H1 (cell line): ENCODE results near the gene HAGH. TPM values are rescaled to one million over a fixed set of nuclear protein-coding genes. Genes with fewer than 3 reads are reported as not detected.

ENCODE experiments used
- ATF2 ChIP-seq: IDR thresholded peaks from 2 replicates; pipeline ENCODE4 v1.6.1; 2012; ENCODE audit warnings: low read length, inconsistent platforms
- BACH1 ChIP-seq: IDR thresholded peaks from 2 replicates; pipeline ENCODE4 v1.6.1; 2012; ENCODE audit warnings: low read length, improper control_type of control experiment
- CHD1 ChIP-seq: IDR thresholded peaks from 2 replicates; pipeline ENCODE4 v1.6.1; 2012; ENCODE audit warnings: low read depth, low read length, improper control_type of control experiment
- CHD2 ChIP-seq: IDR thresholded peaks from 2 replicates; pipeline ENCODE4 v1.6.1; 2012; ENCODE audit warnings: low read length, improper control_type of control experiment
- RNF2 ChIP-seq: fragments of 200-900, 300-1000 bp; sonication (generic); IDR thresholded peaks from 2 replicates; pipeline ENCODE4 v1.7.1; 2016; ENCODE audit warnings: borderline replicate concordance, low read depth, mild to moderate bottlenecking, antibody characterized with exemption, low read length; ENCODE audit not compliant: poor library complexity, severe bottlenecking; ENCODE audit errors: missing control alignments
- SP4 ChIP-seq: IDR thresholded peaks from 2 replicates; pipeline ENCODE4 v1.6.1; 2012; ENCODE audit warnings: low read length, inconsistent platforms
- TAF7 ChIP-seq: optimal IDR thresholded peaks from 2 replicates; pipeline ENCODE3; 2011; ENCODE audit warnings: low read depth, mild to moderate bottlenecking, inconsistent platforms, low read length, moderate library complexity, borderline replicate concordance
- polyA plus RNA-seq, 7 experiments: library from polyadenylated mRNA; depleted of rRNA in 3 of 7; stranded (reverse) in 5 of 7; unstranded in 2 of 7; fragments of >200 nt in 5 of 7; fragments of 200-250 nt in 2 of 7; gene quantifications; 1 replicate in 5 of 7; 2 replicates in 1 of 7; 4 replicates in 1 of 7; pipeline versions ENCODE4 v1.2.1 to v1.2.3, GENCODE V29; 2011 to 2013; ENCODE audit warnings: missing spikeins in 2 of 7, mixed read lengths in 2 of 7
- total RNA-seq: library from RNA; stranded (reverse); fragmentation: NEBNext Ultra II Directional; extraction: Animal tissue kit (Norgen Biotek cat#: 25700); gene quantifications from 2 replicates; pipeline ENCODE4 v1.2.1, GENCODE V29; 2021

Gene HAGH
- total and polyA plus RNA-seq, 2 of the 8 experiments (the other 6 are each of a cell fraction or from before 2014, with no cell fraction given): 28.7 to 40.6 TPM

- TF ChIP-seq ATF2 (no peak), CHD1 (no peak), SP4 (peak; percentile 23; the same call in 1 of the 2 replicates), CHD2 (0 out of 2 replicates have a peak, but pooled peaks have one; percentile 13), RNF2 (no peak), TAF7 (peak; percentile 87), BACH1 (peak; percentile 64; the same call in 1 of the 2 replicates)
These were observed 53.5 kb downstream of the HAGH start, which contains the start of gene MRPS34 (continued) for GRCh38 chr16:1772908-1773702.
